Activated CD4-positive, alpha-beta T cell treated with anti-CD3 and anti-CD28 coated beads, Interleukin-2, amount 10 ng/mL, durations not matched to agents 7 days and 5 days (primary cell): ENCODE measurements around the gene MKI67. TPM values are rescaled to one million over a fixed set of nuclear protein-coding genes. Genes with fewer than 3 reads are reported as not detected.

Experiments
- CTCF ChIA-PET: fragments of 350-600 bp; sonication (Branson Sonifier 250); formaldehyde crosslinking; loops from one replicate; lab custom pipeline; 2021; ENCODE audit warnings: antibody characterized with exemption; lab: Charles Lee
- POLR2A ChIA-PET: fragments of 350-600 bp; sonication (Branson Sonifier 250); formaldehyde crosslinking; loops from one replicate; lab custom pipeline; 2021; ENCODE audit warnings: antibody characterized with exemption; lab: Charles Lee
- DNase-seq: peaks from one replicate; pipeline ENCODE4 v3.0.0-alpha.2; 2020
- H3K27ac Mint-ChIP-seq: one replicate; pipeline ENCODE4 v1.8.0; 2021; ENCODE audit warnings: mild to moderate bottlenecking, moderate library complexity, mixed read lengths
- H3K27me3 Mint-ChIP-seq: one replicate; pipeline ENCODE4 v1.8.0; 2021; ENCODE audit warnings: mixed read lengths
- H3K36me3 Mint-ChIP-seq: one replicate; pipeline ENCODE4 v1.8.0; 2021; ENCODE audit warnings: low read depth, mixed read lengths
- H3K4me1 Mint-ChIP-seq: one replicate; pipeline ENCODE4 v1.8.0; 2021; ENCODE audit warnings: mixed read lengths
- H3K4me3 Mint-ChIP-seq: one replicate; pipeline ENCODE4 v1.8.0; 2021; ENCODE audit warnings: mild to moderate bottlenecking, moderate library complexity, mixed read lengths
- H3K9me3 Mint-ChIP-seq: one replicate; pipeline ENCODE4 v1.8.0; 2021; ENCODE audit warnings: mixed read lengths
- total RNA-seq, 2 experiments: library from RNA; stranded (reverse); gene quantifications; one replicate each; pipeline ENCODE4 v1.2.3, GENCODE V29; 2021

MKI67 gene
- total RNA-seq, 2 experiments from 2014 or later: 328 to 345 TPM

DNA sequence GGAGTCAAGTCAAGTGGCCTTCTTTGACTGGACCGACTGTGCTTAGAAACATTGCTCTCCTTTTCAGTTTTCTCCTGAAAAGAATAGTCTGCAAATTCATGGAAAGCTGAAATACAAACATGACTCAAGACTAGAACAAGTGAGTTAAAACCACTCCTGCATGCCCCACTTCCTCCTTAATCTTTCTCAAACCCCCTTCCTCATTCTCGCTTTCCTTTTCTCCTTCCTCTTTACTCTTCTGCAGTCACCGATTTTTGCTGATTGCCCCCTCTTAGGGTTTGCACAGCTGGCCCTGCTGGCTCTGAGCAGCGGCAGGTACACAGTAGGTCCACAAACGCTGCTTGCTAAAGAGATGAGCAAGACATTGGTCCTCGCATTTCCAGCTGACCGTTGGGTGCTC, 34.8 kb upstream of the MKI67 start:
- ChIA-PET CTCF (interaction anchor here (0.9 to 2.3 kb wide), 2 partner anchors 10 to 53 kb away, joined by 3 to 9 read pairs; no protein-coding TSS in a partner anchor), POLR2A (no interaction called here)
- H3K4me1 Mint-ChIP-seq: peaks cover 22% of the 10 kb centered on the region
- H3K4me3 Mint-ChIP-seq: no peak overlapping the region
- H3K27ac Mint-ChIP-seq: no peak overlapping the region
- DNase-seq: no peak
- no peaks in the 10 kb centered on the region for H3K9me3 Mint-ChIP-seq
- peaks cover 13% of the 10 kb centered on the region for H3K27me3 Mint-ChIP-seq
- H3K36me3 Mint-ChIP-seq: no peaks in the 10 kb centered on the region

DNA sequence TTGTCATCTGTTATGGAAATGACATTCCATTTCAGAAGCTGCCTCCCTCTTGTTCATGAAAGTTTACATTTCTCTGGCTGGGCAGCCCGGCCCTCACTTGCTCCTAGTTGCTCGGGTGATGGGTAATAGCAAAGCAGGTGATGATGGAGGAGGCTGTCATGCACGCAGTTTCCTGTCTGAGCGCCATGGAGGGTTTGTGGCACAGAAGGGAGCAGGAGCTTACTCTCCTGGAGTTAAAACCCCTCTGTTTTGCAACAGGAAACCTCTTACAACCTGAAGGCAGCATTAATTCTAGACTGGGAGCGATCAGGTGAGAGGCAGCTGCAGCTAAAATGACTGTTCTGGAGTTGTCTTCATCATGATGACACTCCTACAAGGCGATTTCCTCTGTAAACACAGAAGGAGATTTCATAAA, 34.1 kb upstream of the MKI67 start:
- Mint-ChIP-seq H3K36me3 (no peaks in the 10 kb centered on the region), H3K27ac (no peak overlapping the region), H3K9me3 (no peaks in the 10 kb centered on the region), H3K4me1 (peaks cover 22% of the 10 kb centered on the region), H3K4me3 (no peak overlapping the region), H3K27me3 (peaks cover 18% of the 10 kb centered on the region)
- CTCF ChIA-PET: interaction anchor here (1.1 to 2.3 kb wide), 2 partner anchors 10 to 28 kb away, joined by 3 to 9 read pairs; no protein-coding TSS in a partner anchor
- DNase-seq: no peak
- POLR2A ChIA-PET: no interaction called here

DNA sequence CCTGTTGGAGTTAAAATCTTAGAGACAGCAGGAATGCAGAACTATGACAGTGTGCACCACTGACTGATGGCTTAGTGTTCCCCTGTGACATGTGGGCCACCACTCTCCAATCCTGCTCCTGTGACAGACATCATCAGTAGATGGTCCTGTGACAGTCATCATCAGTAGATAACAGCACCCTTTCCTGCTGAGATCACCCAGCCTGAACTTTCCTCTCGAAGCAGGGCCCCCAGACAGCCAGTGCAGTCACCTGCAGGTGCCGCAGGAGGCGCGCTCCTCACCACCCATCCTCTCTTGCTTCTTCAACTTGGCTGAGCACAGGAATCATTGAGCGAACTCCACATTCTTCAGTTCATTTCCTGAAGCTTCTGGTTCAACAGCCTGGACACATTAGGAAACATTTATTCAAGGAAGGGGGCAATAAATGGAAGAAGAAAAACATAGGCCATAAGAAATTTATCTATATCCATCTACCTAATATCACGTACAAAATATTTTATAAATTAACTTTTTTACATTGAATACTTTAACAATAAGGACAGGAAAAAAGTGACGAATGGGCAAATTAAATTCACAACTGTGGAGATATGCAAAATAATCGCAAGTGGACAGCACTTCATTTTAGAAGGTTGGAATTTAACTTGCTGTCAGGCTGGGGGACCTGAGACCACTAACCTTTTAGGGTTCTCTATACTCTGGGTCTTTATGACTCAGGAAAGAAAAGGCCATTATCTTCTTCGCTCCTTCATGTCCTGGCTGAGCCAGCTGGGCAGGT, 32.0 kb upstream of the MKI67 start:
- POLR2A ChIA-PET: no interaction called here
- CTCF ChIA-PET: interaction anchor here (1.0 kb wide), 1 partner anchor 53 kb away, joined by 3 read pairs; no protein-coding TSS in a partner anchor

DNA sequence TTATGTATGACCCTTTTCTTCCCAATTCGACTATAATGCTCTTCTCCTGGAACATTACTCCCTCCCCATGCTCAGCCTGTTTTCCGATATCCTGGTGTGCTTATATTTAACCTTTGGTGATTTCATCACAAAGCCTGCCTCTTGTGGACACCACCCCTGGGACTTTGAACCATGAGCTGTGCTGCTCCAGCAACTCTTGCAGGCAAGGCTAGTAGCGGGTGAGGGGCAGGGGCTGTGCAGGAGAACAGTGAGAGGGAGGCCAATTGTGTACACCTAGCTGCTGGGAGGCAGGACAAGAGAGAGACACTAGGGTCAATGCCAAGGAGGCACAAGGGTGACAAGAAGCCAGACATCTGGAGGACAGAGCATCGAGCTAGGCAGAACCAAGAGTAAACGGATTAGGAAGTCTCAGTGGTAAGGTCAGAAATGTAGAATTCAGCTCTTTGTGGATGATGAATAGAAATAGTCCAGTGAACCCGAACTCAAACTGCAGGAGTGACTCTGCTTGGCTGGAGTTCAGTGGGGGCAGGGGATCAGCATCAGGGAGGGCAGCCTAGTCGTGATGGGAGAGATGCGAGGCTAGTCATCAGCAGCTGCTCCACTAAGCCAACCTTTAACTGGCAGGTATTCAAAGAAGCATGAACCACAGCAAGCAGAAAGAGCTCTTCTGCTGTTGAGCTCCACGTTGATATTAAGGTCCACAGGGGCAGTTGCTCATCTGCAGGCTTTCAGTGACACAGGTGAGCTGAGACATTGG, 31.0 kb upstream of the MKI67 start:
- DNase-seq: no peak
- ChIA-PET POLR2A (no interaction called here), CTCF (interaction anchor here (1.0 to 1.4 kb wide), 3 partner anchors 54 to 79 kb away, joined by 3 to 4 read pairs (median 3); no protein-coding TSS in a partner anchor)
- no peak overlapping the region for H3K27ac Mint-ChIP-seq
- H3K27me3 Mint-ChIP-seq: peaks cover 17% of the 10 kb centered on the region
- no peak overlapping the region for H3K4me3 Mint-ChIP-seq
- no peaks in the 10 kb centered on the region for H3K36me3 Mint-ChIP-seq
- H3K4me1 Mint-ChIP-seq: peaks cover 22% of the 10 kb centered on the region
- H3K9me3 Mint-ChIP-seq: no peaks in the 10 kb centered on the region

More for the DNA sequence above, 32.0 kb upstream of the MKI67 start:
- Mint-ChIP-seq H3K36me3 (no peaks in the 10 kb centered on the region), H3K9me3 (no peaks in the 10 kb centered on the region), H3K27ac (no peak overlapping the region), H3K27me3 (peaks cover 14% of the 10 kb centered on the region), H3K4me1 (peaks cover 22% of the 10 kb centered on the region), H3K4me3 (no peak overlapping the region)
- no peak for DNase-seq

DNA sequence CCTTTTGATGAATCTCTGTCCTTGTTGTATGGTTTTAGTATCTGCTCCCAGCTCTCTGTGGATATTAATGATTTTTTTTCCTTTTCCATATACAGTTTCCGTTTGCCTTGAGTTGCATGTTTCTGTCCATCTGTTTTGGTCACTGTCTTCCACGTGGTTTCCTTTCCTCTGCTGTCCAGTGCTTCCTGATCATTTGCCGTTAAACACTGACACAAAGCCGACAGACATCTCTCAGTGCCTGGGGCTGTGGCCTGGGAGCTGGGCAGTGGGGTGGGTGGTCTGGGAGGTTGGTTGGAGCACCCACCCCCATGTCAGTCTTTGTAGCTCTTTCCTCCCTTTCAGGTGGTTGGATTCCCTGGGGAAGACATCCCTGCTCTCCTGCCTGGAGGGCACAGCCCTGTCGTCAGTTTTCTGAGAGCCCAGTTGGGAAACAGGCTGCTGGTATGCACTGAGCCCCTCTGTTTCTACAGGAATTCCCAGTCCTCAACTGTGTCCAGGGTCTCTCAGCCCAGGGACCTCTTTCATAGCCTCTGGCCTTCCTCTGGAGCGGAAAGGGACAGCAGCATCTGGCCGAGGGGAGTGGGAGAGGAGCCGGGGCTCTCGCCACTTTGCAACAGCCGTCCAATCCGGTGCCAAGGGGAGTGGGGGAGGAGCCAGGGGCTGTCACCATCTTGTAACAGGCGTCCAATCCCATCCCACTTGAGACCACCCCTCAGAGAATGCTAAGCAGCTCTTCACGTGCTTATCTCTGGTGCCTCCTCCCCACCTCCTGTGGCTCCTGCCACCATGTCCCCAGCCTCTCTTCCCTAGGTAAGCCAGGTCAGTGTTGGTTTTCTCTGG, 26.7 kb upstream of the MKI67 start:
- POLR2A ChIA-PET: no interaction called here
- H3K4me1 Mint-ChIP-seq: no peaks in the 10 kb centered on the region
- H3K36me3 Mint-ChIP-seq: no peaks in the 10 kb centered on the region
- no peak overlapping the region for H3K27ac Mint-ChIP-seq
- H3K4me3 Mint-ChIP-seq: no peak overlapping the region
- CTCF ChIA-PET: interaction anchor here (0.6 to 2.2 kb wide), 4 partner anchors 11 to 41 kb away, joined by 3 to 6 read pairs (median 4); no protein-coding TSS in a partner anchor
- DNase-seq: no peak
- peaks cover 27% of the 10 kb centered on the region for H3K27me3 Mint-ChIP-seq
- H3K9me3 Mint-ChIP-seq: no peaks in the 10 kb centered on the region

DNA sequence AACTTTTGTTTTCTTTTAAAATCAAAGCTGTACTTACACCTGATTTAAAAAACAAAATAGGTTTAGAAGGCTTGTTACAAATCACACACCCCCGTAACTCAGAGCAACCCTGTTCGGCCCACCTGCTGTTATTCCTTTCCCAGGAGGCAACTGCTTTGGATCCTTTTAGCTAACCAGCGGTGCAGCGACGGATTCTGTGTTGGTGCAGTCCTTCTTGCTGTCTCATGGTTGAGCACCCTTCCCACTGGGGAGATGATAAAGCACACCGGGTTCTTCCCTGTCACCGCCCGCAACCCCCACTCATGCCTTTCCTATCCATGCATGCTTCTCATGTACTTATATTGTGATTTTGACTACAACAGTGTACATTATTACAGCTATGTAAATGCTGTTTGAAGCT, 24.8 kb upstream of the MKI67 start:
- DNase-seq: no peak
- Mint-ChIP-seq H3K4me3 (peak overlapping the region; percentile 32), H3K36me3 (no peaks in the 10 kb centered on the region), H3K4me1 (peaks cover 9% of the 10 kb centered on the region), H3K27ac (no peak overlapping the region), H3K27me3 (peaks cover 20% of the 10 kb centered on the region), H3K9me3 (peaks cover under 1% of the 10 kb centered on the region)
- ChIA-PET POLR2A (no interaction called here), CTCF (interaction anchor here (0.9 to 1.9 kb wide), 15 partner anchors 10 to 244 kb away, joined by 3 to 9 read pairs (median 4); partner anchors contain the start of genes MKI67 and PTPRE)

DNA sequence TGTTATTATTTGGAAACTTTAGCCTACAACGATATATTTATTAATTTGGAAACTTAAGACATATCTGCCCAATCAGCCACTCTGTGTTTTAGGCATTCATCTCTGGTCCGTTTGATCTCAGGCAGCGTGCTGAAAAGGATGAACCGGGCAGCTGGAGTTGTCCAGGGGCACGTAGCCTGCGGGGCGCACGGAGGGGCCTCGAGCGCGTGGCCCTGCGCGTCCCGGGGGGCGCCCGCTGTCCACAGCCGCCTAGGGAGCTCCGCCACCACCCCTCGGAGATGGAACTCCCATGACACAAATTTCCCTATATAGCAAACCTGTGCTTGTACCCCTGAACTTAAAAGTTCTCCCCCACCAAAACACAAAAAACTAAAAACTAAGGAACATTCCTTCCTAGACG, 24.3 kb upstream of the MKI67 start:
- peaks cover 16% of the 10 kb centered on the region for H3K27me3 Mint-ChIP-seq
- H3K36me3 Mint-ChIP-seq: no peaks in the 10 kb centered on the region
- peaks cover 9% of the 10 kb centered on the region for H3K4me1 Mint-ChIP-seq
- H3K9me3 Mint-ChIP-seq: peaks cover 5% of the 10 kb centered on the region
- no peak for DNase-seq
- POLR2A ChIA-PET: no interaction called here
- H3K4me3 Mint-ChIP-seq: peak overlapping the region; percentile 63
- CTCF ChIA-PET: interaction anchor here (0.9 to 1.9 kb wide), 14 partner anchors 10 to 244 kb away, joined by 3 to 9 read pairs (median 4); partner anchors contain the start of genes MKI67 and PTPRE
- no peak overlapping the region for H3K27ac Mint-ChIP-seq

DNA sequence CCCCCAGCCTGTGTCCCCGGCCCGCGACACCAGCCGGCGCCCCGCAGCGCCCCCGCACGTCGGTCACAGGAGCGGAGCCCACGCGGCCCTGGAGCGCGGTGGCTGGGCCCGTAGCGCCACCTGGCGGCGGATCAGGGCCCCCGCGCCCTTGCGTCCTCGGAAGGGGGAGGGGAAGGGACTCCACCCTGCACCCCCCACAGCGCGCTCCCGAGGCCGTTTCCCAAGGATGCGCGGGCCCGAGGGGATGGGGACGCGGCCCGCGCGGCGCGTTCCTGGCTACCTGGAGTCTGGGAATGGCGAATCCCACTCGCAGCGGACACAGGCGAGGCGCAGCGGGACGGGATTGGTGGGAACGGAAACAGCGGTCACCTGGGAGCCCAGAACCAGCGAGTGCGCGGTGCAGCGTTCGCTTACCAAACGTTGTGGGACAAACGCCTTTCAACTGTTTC, 23.8 kb upstream of the MKI67 start:
- ChIA-PET POLR2A (no interaction called here), CTCF (interaction anchor here (0.9 to 1.9 kb wide), 13 partner anchors 11 to 243 kb away, joined by 3 to 14 read pairs (median 4); partner anchors contain the start of genes MKI67 and PTPRE)
- Mint-ChIP-seq H3K27ac (no peak overlapping the region), H3K4me3 (peak overlapping the region; percentile 63), H3K27me3 (peaks cover 16% of the 10 kb centered on the region), H3K36me3 (no peaks in the 10 kb centered on the region), H3K4me1 (peaks cover 11% of the 10 kb centered on the region), H3K9me3 (peaks cover 10% of the 10 kb centered on the region)
- peak; percentile 79 for DNase-seq

DNA sequence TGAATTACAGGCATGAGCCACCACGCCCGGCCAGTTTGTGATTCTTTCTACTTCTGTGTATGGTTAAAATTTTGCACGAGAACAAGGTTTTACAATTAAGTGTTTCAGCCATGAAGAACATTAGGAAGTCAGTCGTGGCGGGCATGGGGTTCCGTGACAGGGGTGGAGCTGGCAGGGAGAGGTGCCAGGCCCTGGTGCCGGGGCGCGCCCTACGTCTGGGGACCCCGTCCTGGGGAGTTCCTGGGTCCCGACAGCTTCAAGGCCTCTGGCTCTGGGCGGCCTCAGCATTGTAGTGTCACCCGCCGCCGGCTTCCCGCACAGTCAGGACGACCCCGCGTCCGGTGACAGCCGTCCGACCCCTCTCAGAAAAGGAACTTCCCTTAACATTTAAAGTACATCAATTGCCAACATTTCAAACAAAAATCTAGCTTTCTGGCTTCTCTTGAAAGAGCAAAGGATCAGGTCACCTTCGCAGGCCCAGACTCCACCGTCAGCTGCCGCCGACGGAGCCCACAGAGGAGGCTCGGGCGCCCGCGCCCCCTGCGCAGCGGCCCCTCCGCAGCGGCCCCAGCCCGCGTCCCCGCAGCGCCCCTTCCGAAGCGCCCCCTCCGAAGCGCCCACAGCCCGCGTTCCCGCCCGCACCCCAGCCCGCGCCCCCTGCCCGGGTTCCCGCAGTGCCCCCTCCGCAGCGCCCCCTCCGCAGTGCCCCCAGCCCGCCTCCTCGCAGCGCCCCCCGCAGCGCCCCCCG, 23.2 kb upstream of the MKI67 start:
- H3K27me3 Mint-ChIP-seq: peaks cover 16% of the 10 kb centered on the region

DNA sequence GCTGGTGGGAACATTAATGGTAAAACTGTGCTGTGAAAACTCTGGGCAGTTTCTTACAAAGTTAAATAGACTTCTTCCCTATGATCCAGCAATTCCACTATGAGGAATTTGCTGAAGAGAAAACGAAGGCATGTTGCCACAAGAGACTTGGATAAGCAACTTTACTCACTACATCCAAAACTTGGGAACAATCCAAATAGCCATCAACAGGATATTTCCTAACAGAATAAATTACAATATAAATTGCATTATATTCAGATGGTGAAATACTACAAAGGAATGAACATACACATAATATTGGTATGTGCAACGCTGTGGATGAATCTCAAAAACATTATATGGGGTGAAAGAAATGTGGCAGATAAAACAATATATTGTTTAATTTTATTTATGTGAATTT, 21.4 kb upstream of the MKI67 start:
- ChIA-PET POLR2A (no interaction called here), CTCF (no interaction called here)
- Mint-ChIP-seq H3K27me3 (peaks cover 13% of the 10 kb centered on the region), H3K4me3 (no peak overlapping the region), H3K9me3 (peaks cover 11% of the 10 kb centered on the region), H3K36me3 (no peaks in the 10 kb centered on the region), H3K4me1 (peaks cover 17% of the 10 kb centered on the region), H3K27ac (no peak overlapping the region)
- no peak for DNase-seq

More for the DNA sequence above, 23.2 kb upstream of the MKI67 start:
- Mint-ChIP-seq H3K4me1 (peaks cover 15% of the 10 kb centered on the region), H3K9me3 (peaks cover 11% of the 10 kb centered on the region), H3K27ac (no peak overlapping the region), H3K4me3 (peak overlapping the region; percentile 50), H3K36me3 (no peaks in the 10 kb centered on the region)
- ChIA-PET CTCF (interaction anchor here (0.7 to 1.5 kb wide), 8 partner anchors 11 to 114 kb away, joined by 3 to 14 read pairs (median 3); partner anchors contain the start of gene MKI67), POLR2A (no interaction called here)
- no peak for DNase-seq

DNA sequence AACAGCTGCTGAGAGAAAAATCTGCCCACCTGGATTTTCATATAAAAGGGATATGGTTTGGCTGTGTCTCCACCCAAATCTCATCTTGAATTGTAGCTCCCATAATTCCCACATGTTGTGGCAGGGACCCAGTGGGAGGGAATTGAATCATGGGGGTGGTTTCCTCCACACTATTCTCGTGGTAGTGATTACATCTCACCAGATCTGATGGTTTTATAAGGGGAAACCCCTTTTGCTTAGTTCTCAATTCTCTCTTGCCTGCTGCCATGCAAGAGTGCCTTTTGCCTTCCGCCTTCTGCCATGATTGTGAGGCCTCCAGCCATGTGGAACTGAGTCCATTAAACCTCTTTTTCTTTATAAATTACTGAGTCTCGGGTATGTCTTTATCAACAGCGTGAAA, 20.8 kb upstream of the MKI67 start:
- ChIA-PET POLR2A (no interaction called here), CTCF (no interaction called here)
- no peak for DNase-seq
- peaks cover 17% of the 10 kb centered on the region for H3K4me1 Mint-ChIP-seq
- H3K27ac Mint-ChIP-seq: no peak overlapping the region
- no peaks in the 10 kb centered on the region for H3K36me3 Mint-ChIP-seq
- H3K4me3 Mint-ChIP-seq: no peak overlapping the region
- peaks cover 9% of the 10 kb centered on the region for H3K27me3 Mint-ChIP-seq
- H3K9me3 Mint-ChIP-seq: peaks cover 11% of the 10 kb centered on the region
